ENCODE results near the gene APOA5. TPM values are rescaled to one million over a fixed set of nuclear protein-coding genes. Genes with fewer than 3 reads are reported as not detected.
A peak's percentile ranks its signal among the peaks of the same experiment; 100 is the strongest.

The APOA5 gene
- total and polyA plus RNA-seq, 9 of the 15 experiments (the other 6 are each of a cell fraction or from before 2014, with no cell fraction given): not detected

DNA sequence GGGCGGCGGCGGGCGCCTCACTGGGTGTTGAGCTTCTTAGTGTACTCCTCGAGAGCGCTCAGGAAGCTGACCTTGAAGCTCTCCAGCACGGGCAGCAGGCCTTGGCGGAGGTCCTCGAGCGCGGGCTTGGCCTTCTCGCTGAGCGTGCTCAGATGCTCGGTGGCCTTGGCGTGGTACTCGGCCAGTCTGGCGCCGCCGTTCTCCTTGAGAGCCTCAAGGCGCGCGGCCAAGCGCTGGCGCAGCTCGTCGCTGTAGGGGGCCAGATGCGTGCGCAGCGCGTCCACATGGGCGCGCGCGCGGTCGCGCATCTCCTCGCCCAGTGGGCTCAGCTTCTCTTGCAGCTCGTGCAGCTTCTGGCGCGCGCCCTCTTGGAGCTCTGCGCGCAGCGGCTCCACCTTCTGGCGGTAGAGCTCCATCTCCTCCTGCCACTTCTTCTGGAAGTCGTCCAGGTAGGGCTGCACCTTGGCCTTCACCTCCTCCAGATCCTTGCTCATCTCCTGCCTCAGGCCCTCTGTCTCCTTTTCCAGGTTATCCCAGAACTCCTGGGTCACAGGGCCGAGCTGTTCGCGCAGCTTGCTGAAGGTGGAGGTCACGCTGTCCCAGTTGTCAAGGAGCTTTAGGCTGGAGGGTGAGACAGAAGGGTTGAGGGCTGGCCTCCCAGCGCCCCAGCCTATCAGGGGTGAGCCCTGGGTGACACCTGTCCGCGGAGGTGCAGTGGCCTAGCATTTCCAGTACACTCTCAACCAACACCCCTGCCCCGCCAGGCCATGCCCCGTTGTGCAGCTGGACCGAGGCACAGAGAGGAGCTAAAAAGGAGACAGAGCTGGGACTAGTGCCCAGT, 44.3 kb upstream of the APOA5 start (continued):
- TF ChIP-seq, protein P1, sequence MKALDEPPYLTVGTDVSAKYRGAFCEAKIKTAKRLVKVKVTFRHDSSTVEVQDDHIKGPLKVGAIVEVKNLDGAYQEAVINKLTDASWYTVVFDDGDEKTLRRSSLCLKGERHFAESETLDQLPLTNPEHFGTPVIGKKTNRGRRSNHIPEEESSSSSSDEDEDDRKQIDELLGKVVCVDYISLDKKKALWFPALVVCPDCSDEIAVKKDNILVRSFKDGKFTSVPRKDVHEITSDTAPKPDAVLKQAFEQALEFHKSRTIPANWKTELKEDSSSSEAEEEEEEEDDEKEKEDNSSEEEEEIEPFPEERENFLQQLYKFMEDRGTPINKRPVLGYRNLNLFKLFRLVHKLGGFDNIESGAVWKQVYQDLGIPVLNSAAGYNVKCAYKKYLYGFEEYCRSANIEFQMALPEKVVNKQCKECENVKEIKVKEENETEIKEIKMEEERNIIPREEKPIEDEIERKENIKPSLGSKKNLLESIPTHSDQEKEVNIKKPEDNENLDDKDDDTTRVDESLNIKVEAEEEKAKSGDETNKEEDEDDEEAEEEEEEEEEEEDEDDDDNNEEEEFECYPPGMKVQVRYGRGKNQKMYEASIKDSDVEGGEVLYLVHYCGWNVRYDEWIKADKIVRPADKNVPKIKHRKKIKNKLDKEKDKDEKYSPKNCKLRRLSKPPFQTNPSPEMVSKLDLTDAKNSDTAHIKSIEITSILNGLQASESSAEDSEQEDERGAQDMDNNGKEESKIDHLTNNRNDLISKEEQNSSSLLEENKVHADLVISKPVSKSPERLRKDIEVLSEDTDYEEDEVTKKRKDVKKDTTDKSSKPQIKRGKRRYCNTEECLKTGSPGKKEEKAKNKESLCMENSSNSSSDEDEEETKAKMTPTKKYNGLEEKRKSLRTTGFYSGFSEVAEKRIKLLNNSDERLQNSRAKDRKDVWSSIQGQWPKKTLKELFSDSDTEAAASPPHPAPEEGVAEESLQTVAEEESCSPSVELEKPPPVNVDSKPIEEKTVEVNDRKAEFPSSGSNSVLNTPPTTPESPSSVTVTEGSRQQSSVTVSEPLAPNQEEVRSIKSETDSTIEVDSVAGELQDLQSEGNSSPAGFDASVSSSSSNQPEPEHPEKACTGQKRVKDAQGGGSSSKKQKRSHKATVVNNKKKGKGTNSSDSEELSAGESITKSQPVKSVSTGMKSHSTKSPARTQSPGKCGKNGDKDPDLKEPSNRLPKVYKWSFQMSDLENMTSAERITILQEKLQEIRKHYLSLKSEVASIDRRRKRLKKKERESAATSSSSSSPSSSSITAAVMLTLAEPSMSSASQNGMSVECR (CRISPR knock-in tag; IDR thresholded peaks at IDR 0.05): no peak
- TF ChIP-seq MTA3 (IDR thresholded peaks at IDR 0.05; ENCODE audit: borderline replicate concordance) (peak; percentile 74; the same call in 1 of the 2 replicates), ZNF12 (CRISPR knock-in tag; IDR thresholded peaks at IDR 0.05) (no peak), DIDO1 (tag; IDR thresholded peaks at IDR 0.05; ENCODE audit: low read depth) (no peak), CBX3 (IDR thresholded peaks at IDR 0.05; ENCODE audit: borderline replicate concordance in 1 of 2, low read length in 2 of 2) (peak in 1 of 2 experiments; percentile 85; a peak in 1 of 3 replicates), JUND (IDR thresholded peaks at IDR 0.05; ENCODE audit: borderline replicate concordance, low read depth, low read length) (peak; percentile 16; the same call in 1 of the 2 replicates), JUND (tag; IDR thresholded peaks at IDR 0.05; ENCODE audit: borderline replicate concordance, low read depth, low read length) (no peak)
- TF ChIP-seq, protein P2, sequence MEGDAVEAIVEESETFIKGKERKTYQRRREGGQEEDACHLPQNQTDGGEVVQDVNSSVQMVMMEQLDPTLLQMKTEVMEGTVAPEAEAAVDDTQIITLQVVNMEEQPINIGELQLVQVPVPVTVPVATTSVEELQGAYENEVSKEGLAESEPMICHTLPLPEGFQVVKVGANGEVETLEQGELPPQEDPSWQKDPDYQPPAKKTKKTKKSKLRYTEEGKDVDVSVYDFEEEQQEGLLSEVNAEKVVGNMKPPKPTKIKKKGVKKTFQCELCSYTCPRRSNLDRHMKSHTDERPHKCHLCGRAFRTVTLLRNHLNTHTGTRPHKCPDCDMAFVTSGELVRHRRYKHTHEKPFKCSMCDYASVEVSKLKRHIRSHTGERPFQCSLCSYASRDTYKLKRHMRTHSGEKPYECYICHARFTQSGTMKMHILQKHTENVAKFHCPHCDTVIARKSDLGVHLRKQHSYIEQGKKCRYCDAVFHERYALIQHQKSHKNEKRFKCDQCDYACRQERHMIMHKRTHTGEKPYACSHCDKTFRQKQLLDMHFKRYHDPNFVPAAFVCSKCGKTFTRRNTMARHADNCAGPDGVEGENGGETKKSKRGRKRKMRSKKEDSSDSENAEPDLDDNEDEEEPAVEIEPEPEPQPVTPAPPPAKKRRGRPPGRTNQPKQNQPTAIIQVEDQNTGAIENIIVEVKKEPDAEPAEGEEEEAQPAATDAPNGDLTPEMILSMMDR (IDR thresholded peaks at IDR 0.05 in 2 of 3, conservative IDR thresholded peaks at IDR 0.05 in 1 of 3; ENCODE audit: insufficient read depth in 2 of 3, low read depth in 1 of 3, low read length in 3 of 3): peak; percentile 79 to 91 (median 80)
- TF ChIP-seq, protein P3, sequence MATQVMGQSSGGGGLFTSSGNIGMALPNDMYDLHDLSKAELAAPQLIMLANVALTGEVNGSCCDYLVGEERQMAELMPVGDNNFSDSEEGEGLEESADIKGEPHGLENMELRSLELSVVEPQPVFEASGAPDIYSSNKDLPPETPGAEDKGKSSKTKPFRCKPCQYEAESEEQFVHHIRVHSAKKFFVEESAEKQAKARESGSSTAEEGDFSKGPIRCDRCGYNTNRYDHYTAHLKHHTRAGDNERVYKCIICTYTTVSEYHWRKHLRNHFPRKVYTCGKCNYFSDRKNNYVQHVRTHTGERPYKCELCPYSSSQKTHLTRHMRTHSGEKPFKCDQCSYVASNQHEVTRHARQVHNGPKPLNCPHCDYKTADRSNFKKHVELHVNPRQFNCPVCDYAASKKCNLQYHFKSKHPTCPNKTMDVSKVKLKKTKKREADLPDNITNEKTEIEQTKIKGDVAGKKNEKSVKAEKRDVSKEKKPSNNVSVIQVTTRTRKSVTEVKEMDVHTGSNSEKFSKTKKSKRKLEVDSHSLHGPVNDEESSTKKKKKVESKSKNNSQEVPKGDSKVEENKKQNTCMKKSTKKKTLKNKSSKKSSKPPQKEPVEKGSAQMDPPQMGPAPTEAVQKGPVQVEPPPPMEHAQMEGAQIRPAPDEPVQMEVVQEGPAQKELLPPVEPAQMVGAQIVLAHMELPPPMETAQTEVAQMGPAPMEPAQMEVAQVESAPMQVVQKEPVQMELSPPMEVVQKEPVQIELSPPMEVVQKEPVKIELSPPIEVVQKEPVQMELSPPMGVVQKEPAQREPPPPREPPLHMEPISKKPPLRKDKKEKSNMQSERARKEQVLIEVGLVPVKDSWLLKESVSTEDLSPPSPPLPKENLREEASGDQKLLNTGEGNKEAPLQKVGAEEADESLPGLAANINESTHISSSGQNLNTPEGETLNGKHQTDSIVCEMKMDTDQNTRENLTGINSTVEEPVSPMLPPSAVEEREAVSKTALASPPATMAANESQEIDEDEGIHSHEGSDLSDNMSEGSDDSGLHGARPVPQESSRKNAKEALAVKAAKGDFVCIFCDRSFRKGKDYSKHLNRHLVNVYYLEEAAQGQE (IDR thresholded peaks at IDR 0.05; ENCODE audit: borderline replicate concordance): peak; percentile 68; the same call in 1 of the 2 replicates
- TF ChIP-seq, protein P3 (CRISPR knock-in tag; IDR thresholded peaks at IDR 0.05; ENCODE audit: low read depth): no peak
- TF ChIP-seq, protein P4, sequence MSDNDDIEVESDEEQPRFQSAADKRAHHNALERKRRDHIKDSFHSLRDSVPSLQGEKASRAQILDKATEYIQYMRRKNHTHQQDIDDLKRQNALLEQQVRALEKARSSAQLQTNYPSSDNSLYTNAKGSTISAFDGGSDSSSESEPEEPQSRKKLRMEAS (CRISPR knock-in tag; IDR thresholded peaks at IDR 0.05): peak; percentile 85

Measured in K562 (cell line).